ENCODE data around the gene NKD1.

DNA sequence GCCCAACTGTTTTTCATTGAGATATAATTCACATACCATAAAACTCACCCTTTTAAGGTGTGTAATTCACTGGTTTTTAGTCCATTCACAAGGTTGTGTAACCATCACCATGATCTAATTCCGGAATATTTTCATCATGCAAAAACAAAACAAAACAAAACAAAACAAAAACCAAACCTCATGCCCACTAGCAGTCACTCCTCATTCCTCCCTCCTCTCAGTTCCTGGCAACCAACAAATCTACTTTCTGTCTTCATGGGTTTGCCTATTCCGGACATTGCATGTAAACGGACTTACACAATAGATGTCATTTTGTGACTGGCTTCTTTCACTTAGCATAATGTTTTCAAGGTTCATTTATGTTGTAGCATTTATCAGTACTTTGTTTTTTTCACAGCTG is 140.7 kb downstream of the NKD1 start:
- TF ChIP-seq POLR2AphosphoS5 (IDR thresholded peaks at IDR 0.05; ENCODE audit: low read depth, low read length) = no peak
- TF ChIP-seq, protein P1, sequence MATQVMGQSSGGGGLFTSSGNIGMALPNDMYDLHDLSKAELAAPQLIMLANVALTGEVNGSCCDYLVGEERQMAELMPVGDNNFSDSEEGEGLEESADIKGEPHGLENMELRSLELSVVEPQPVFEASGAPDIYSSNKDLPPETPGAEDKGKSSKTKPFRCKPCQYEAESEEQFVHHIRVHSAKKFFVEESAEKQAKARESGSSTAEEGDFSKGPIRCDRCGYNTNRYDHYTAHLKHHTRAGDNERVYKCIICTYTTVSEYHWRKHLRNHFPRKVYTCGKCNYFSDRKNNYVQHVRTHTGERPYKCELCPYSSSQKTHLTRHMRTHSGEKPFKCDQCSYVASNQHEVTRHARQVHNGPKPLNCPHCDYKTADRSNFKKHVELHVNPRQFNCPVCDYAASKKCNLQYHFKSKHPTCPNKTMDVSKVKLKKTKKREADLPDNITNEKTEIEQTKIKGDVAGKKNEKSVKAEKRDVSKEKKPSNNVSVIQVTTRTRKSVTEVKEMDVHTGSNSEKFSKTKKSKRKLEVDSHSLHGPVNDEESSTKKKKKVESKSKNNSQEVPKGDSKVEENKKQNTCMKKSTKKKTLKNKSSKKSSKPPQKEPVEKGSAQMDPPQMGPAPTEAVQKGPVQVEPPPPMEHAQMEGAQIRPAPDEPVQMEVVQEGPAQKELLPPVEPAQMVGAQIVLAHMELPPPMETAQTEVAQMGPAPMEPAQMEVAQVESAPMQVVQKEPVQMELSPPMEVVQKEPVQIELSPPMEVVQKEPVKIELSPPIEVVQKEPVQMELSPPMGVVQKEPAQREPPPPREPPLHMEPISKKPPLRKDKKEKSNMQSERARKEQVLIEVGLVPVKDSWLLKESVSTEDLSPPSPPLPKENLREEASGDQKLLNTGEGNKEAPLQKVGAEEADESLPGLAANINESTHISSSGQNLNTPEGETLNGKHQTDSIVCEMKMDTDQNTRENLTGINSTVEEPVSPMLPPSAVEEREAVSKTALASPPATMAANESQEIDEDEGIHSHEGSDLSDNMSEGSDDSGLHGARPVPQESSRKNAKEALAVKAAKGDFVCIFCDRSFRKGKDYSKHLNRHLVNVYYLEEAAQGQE (IDR thresholded peaks at IDR 0.05; ENCODE audit: insufficient read depth in 1 of 2, low read depth in 2 of 2, low read length in 2 of 2) = no peak
